Activated CD4-positive, alpha-beta T cell treated with anti-CD3 and anti-CD28 coated beads, Interleukin-2, amount 10 ng/mL, durations not matched to agents 7 days and 5 days (primary cell): ENCODE measurements around the gene RPL7L1. TPM values are rescaled to one million over a fixed set of nuclear protein-coding genes. Genes with fewer than 3 reads are reported as not detected.
A peak's percentile ranks its signal among the peaks of the same experiment; 100 is the strongest.

Source experiments
- CTCF ChIA-PET: fragments of 350-600 bp; sonication (Branson Sonifier 250); formaldehyde crosslinking; loops from one replicate; lab custom pipeline; 2021; ENCODE audit warnings: antibody characterized with exemption; lab: Charles Lee
- POLR2A ChIA-PET: fragments of 350-600 bp; sonication (Branson Sonifier 250); formaldehyde crosslinking; loops from one replicate; lab custom pipeline; 2021; ENCODE audit warnings: antibody characterized with exemption; lab: Charles Lee
- DNase-seq: peaks from one replicate; pipeline ENCODE4 v3.0.0-alpha.2; 2020
- H3K27ac Mint-ChIP-seq: one replicate; pipeline ENCODE4 v1.8.0; 2021; ENCODE audit warnings: mild to moderate bottlenecking, moderate library complexity, mixed read lengths
- H3K27me3 Mint-ChIP-seq: one replicate; pipeline ENCODE4 v1.8.0; 2021; ENCODE audit warnings: mixed read lengths
- H3K36me3 Mint-ChIP-seq: one replicate; pipeline ENCODE4 v1.8.0; 2021; ENCODE audit warnings: low read depth, mixed read lengths
- H3K4me1 Mint-ChIP-seq: one replicate; pipeline ENCODE4 v1.8.0; 2021; ENCODE audit warnings: mixed read lengths
- H3K4me3 Mint-ChIP-seq: one replicate; pipeline ENCODE4 v1.8.0; 2021; ENCODE audit warnings: mild to moderate bottlenecking, moderate library complexity, mixed read lengths
- H3K9me3 Mint-ChIP-seq: one replicate; pipeline ENCODE4 v1.8.0; 2021; ENCODE audit warnings: mixed read lengths
- total RNA-seq, 2 experiments: library from RNA; stranded (reverse); gene quantifications; one replicate each; pipeline ENCODE4 v1.2.3, GENCODE V29; 2021

The RPL7L1 gene
- total RNA-seq, result 10 to 100 TPM; 68.7 to 74.0 TPM

- CTCF ChIA-PET, result interaction anchor here (0.6 to 1.6 kb wide), 7 partner anchors 11 to 218 kb away, joined by 3 to 5 read pairs (median 4); partner anchors contain the start of gene TBCC
- peak within 1 kb of the TSS; percentile 99 for H3K27ac Mint-ChIP-seq
- peak within 1 kb of the TSS; percentile 96 for H3K4me3 Mint-ChIP-seq
- DNase-seq, result peak; percentile 89
- H3K9me3 Mint-ChIP-seq, result no peaks in the 10 kb centered on the region
- POLR2A ChIA-PET, result interaction anchor here (0.7 to 1.2 kb wide), 5 partner anchors 9 to 133 kb away, joined by 3 to 5 read pairs (median 4); partner anchors contain the start of gene TBCC
- peaks cover 25% of the 10 kb centered on the region for H3K4me1 Mint-ChIP-seq
- no peaks in the 10 kb centered on the region for H3K27me3 Mint-ChIP-seq
- H3K36me3 Mint-ChIP-seq, result peaks cover 27% of the 10 kb centered on the region
Measured at GRCh38 chr6:42879372-42880239, at the start of gene RPL7L1. Gene RPL7L1, plus strand, starts transcription at chr6:42879616. Its CDS starts 295 bp downstream, at chr6:42879911.

- no peak for DNase-seq
- Mint-ChIP-seq H3K9me3 (no peaks in the 10 kb centered on the region), H3K27me3 (no peaks in the 10 kb centered on the region), H3K4me1 (peaks cover 2% of the 10 kb centered on the region), H3K36me3 (peaks cover 38% of the 10 kb centered on the region), H3K4me3 (no peak overlapping the region), H3K27ac (no peak overlapping the region)
- POLR2A ChIA-PET, result no interaction called here
- CTCF ChIA-PET, result interaction anchor here (0.7 to 1.6 kb wide), 5 partner anchors 8 to 289 kb away, joined by 3 to 12 read pairs (median 3); no protein-coding TSS in a partner anchor
Measured at GRCh38 chr6:42831237-42831636, 48.2 kb upstream of the RPL7L1 start.

DNA sequence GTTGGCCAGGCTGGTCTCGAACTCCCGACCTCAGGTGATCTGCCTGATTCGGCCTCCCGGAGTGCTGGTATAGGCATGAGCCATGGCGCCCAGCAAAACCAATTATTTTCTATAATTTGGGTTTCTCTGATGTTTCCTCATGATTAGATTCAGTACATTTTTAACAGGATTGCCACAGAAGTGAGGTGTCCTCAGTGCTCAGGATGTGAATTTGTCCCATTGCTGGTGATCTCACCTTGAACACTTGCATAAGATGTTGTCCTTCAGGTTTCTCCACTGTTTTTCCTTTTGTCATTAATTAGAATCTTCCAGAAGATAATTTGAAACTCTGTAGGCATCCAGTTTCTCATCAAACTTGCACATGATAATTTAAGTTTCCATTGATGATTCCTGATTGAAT, 45.4 kb upstream of the RPL7L1 start:
- DNase-seq, result no peak
- Mint-ChIP-seq H3K27me3 (no peaks in the 10 kb centered on the region), H3K4me1 (peaks cover 2% of the 10 kb centered on the region), H3K27ac (no peak overlapping the region), H3K4me3 (no peak overlapping the region), H3K9me3 (no peaks in the 10 kb centered on the region), H3K36me3 (peaks cover 25% of the 10 kb centered on the region)
- POLR2A ChIA-PET, result no interaction called here
- CTCF ChIA-PET, result no interaction called here

- POLR2A ChIA-PET, result no interaction called here
- CTCF ChIA-PET, result no interaction called here
Measured at GRCh38 chr6:42841844-42842584, 37.4 kb upstream of the RPL7L1 start.

DNA sequence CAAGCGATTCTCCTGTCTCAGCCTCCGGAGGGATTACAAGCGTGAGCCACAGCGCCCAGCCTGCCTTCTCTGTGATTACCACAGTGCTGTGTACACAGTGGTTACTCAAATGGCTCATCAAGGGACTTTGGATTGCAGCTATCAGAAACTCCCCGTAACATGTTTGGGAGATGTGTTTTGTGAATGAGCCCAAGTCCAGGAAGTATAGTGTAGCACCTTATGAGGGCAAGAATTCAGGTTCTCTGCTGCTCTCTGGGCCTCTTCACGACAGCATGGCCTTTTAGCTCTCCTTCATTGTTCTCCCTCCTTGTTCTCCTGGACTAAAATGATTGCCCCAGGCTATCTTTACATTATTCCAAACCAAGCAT, 34.1 kb upstream of the RPL7L1 start:
- ChIA-PET POLR2A (no interaction called here), CTCF (interaction anchor here (1.3 kb wide), 1 partner anchor 9 kb away, joined by 3 read pairs; no protein-coding TSS in a partner anchor)
- H3K4me1 Mint-ChIP-seq, result peaks cover 5% of the 10 kb centered on the region

More at GRCh38 chr6:42841844-42842584, 37.4 kb upstream of the RPL7L1 start:
- DNase-seq, result no peak
- H3K27me3 Mint-ChIP-seq, result no peaks in the 10 kb centered on the region
- peaks cover 14% of the 10 kb centered on the region for H3K36me3 Mint-ChIP-seq
- H3K27ac Mint-ChIP-seq, result no peak overlapping the region
- no peak overlapping the region for H3K4me3 Mint-ChIP-seq
- no peaks in the 10 kb centered on the region for H3K9me3 Mint-ChIP-seq
- peaks cover 5% of the 10 kb centered on the region for H3K4me1 Mint-ChIP-seq

DNA sequence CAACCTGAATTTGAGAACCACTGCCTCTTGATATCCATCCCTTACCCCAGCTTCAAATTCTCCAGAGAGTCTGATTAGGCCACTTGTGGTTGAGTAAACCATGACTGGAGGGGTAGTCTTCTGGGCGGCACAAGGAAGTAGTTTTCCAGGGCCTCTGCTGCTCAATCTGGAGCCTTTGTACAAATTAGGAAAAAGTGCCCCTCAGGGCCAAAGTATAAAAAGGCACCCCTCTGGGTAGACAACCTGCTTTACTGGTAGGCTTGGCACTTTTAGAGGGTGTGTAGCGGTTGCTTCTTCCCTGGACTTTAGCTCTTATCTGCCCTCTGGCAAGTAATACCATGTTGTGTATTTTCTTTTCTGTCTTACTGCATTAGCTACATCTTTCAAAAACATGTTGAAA, 32.9 kb upstream of the RPL7L1 start:
- Mint-ChIP-seq H3K4me1 (peaks cover 5% of the 10 kb centered on the region), H3K36me3 (peaks cover 15% of the 10 kb centered on the region), H3K9me3 (no peaks in the 10 kb centered on the region), H3K4me3 (no peak overlapping the region), H3K27ac (no peak overlapping the region), H3K27me3 (no peaks in the 10 kb centered on the region)
- CTCF ChIA-PET, result interaction anchor here (0.6 to 1.4 kb wide), 3 partner anchors 10 to 524 kb away, joined by 3 to 4 read pairs (median 4); partner anchors contain the start of gene RPL7L1
- POLR2A ChIA-PET, result no interaction called here
- DNase-seq, result no peak

More for the DNA sequence above, 34.1 kb upstream of the RPL7L1 start:
- Mint-ChIP-seq H3K36me3 (peaks cover 14% of the 10 kb centered on the region), H3K27ac (no peak overlapping the region), H3K9me3 (no peaks in the 10 kb centered on the region), H3K27me3 (no peaks in the 10 kb centered on the region), H3K4me3 (no peak overlapping the region)
- DNase-seq, result no peak

GRCh38 chr6:42848700-42849099, 30.7 kb upstream of the RPL7L1 start:
- POLR2A ChIA-PET, result no interaction called here
- peaks cover 3% of the 10 kb centered on the region for H3K4me1 Mint-ChIP-seq
- CTCF ChIA-PET, result interaction anchor here (0.6 to 0.7 kb wide), 2 partner anchors 31 to 237 kb away, joined by 3 to 4 read pairs; no protein-coding TSS in a partner anchor

DNA sequence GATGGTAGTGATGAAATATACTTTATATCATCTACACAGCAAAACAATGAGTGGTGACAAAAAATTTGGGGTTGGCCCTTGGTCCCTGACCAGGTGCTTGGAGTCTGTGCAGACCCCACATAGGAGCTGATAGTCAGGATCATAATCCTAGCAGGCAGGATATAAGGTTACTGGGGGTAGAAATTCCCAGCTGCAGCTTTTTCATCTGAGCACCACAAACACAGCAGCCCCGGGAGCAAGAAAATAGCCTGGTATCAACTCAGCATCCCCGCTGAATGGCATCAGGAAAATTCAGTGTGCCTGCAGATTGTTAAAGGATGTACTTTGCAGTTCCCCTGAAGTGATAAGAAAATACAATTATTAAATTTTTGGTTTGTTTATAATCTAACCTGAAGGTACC, 27.8 kb upstream of the RPL7L1 start:
- Mint-ChIP-seq H3K4me3 (no peak overlapping the region), H3K27ac (no peak overlapping the region), H3K36me3 (peaks cover 21% of the 10 kb centered on the region), H3K9me3 (no peaks in the 10 kb centered on the region), H3K4me1 (no peaks in the 10 kb centered on the region), H3K27me3 (no peaks in the 10 kb centered on the region)
- DNase-seq, result no peak
- CTCF ChIA-PET, result no interaction called here
- POLR2A ChIA-PET, result interaction anchor here (0.6 kb wide), 1 partner anchor 294 kb away, joined by 3 read pairs; no protein-coding TSS in a partner anchor

More at GRCh38 chr6:42848700-42849099, 30.7 kb upstream of the RPL7L1 start:
- peaks cover 24% of the 10 kb centered on the region for H3K36me3 Mint-ChIP-seq
- H3K27ac Mint-ChIP-seq, result no peak overlapping the region
- DNase-seq, result no peak
- no peaks in the 10 kb centered on the region for H3K27me3 Mint-ChIP-seq
- no peaks in the 10 kb centered on the region for H3K9me3 Mint-ChIP-seq
- no peak overlapping the region for H3K4me3 Mint-ChIP-seq

GRCh38 chr6:42860036-42860435, 19.4 kb upstream of the RPL7L1 start:
- H3K9me3 Mint-ChIP-seq, result no peaks in the 10 kb centered on the region
- H3K4me3 Mint-ChIP-seq, result no peak overlapping the region
- peaks cover 46% of the 10 kb centered on the region for H3K36me3 Mint-ChIP-seq
- no peak overlapping the region for H3K27ac Mint-ChIP-seq
- ChIA-PET POLR2A (no interaction called here), CTCF (no interaction called here)
- no peak for DNase-seq
- no peaks in the 10 kb centered on the region for H3K27me3 Mint-ChIP-seq
- H3K4me1 Mint-ChIP-seq, result no peaks in the 10 kb centered on the region

DNA sequence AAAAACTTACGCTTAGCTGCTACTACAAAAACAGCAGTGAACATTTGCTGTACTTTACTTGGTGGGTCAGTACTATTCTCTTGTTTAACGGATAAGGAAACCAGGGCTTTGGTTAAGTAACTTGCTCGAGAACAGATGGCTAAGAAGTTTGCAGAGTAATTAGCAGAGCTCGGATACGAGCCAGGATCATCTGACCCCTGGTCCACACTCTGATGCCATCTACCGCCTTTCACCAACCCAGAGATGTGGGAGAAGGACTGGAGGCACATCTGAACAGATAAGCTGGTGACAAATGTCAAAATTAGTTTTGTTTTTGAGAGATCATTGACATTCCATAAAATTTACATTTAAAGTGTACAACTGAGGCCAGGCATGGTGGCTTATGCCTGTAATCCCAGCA, 18.9 kb upstream of the RPL7L1 start:
- no peaks in the 10 kb centered on the region for H3K4me1 Mint-ChIP-seq
- no peak for DNase-seq
- no peaks in the 10 kb centered on the region for H3K9me3 Mint-ChIP-seq
- no peak overlapping the region for H3K27ac Mint-ChIP-seq
- H3K4me3 Mint-ChIP-seq, result no peak overlapping the region
- no peaks in the 10 kb centered on the region for H3K27me3 Mint-ChIP-seq
- H3K36me3 Mint-ChIP-seq, result peaks cover 46% of the 10 kb centered on the region
- POLR2A ChIA-PET, result no interaction called here
- CTCF ChIA-PET, result no interaction called here

DNA sequence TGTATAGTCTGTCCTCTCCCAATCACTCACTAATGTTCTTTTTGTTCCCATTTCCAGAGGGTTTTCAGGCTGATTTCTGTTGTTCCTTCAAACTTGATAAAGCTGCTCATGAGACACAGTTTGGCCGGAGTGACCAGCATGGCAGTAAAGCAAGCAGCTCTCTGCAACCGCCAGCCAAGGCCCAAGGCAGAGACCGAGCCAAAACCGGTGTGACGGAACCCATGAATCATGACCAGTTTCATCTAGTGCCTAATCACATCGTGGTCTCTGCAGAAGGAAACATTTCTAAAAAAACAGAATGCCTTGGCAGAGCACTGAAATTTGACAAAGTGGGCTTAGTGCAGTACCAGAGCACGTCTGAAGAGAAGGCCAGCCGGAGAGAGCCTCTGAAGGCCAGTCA, 14.8 kb upstream of the RPL7L1 start:
- no peaks in the 10 kb centered on the region for H3K4me1 Mint-ChIP-seq
- CTCF ChIA-PET, result interaction anchor here (1.0 kb wide), 1 partner anchor 583 kb away, joined by 3 read pairs; no protein-coding TSS in a partner anchor
- no peak overlapping the region for H3K4me3 Mint-ChIP-seq

GRCh38 chr6:42870145-42870936, 9.1 kb upstream of the RPL7L1 start:
- POLR2A ChIA-PET, result no interaction called here
- H3K36me3 Mint-ChIP-seq, result peaks cover 13% of the 10 kb centered on the region
- no peaks in the 10 kb centered on the region for H3K9me3 Mint-ChIP-seq
- H3K27me3 Mint-ChIP-seq, result no peaks in the 10 kb centered on the region
- no peak overlapping the region for H3K27ac Mint-ChIP-seq
- CTCF ChIA-PET, result no interaction called here
- no peak overlapping the region for H3K4me3 Mint-ChIP-seq
- no peak for DNase-seq
- H3K4me1 Mint-ChIP-seq, result peaks cover 1% of the 10 kb centered on the region

More for the DNA sequence above, 14.8 kb upstream of the RPL7L1 start:
- no peak overlapping the region for H3K27ac Mint-ChIP-seq
- H3K27me3 Mint-ChIP-seq, result no peaks in the 10 kb centered on the region
- POLR2A ChIA-PET, result no interaction called here
- no peak for DNase-seq
- H3K9me3 Mint-ChIP-seq, result no peaks in the 10 kb centered on the region
- peaks cover 40% of the 10 kb centered on the region for H3K36me3 Mint-ChIP-seq
